Lung (tissue), 12 donors: ENCODE measurements around the gene ETFA. TPM values are rescaled to one million over a fixed set of nuclear protein-coding genes. Genes with fewer than 3 reads are reported as not detected.

Experiments used
- ATAC-seq: fragments of 200-7000 bp; cut with Tn5 transposase; one replicate; pipeline ENCODE4 v1.9.1; 2020; ENCODE audit warnings: moderate number of reproducible peaks; ENCODE audit not compliant: insufficient read depth, low FRiP score
- DNase-seq, 3 donors: peaks; one replicate each; pipeline ENCODE4 v3.0.0-alpha.2; 2013 to 2017
- H3K27ac ChIP-seq, 2 donors: one replicate each; pipeline ENCODE4 v1.5.1; 2013; ENCODE audit warnings: mild to moderate bottlenecking in 2 of 2, moderate library complexity in 2 of 2, control low read depth in 1 of 2, inconsistent platforms in 1 of 2, low read depth in 1 of 2, low read length in 1 of 2
- H3K27me3 ChIP-seq, 3 donors: one replicate each; pipeline ENCODE4 v1.5.1; 2013; ENCODE audit warnings: low read length in 2 of 3; ENCODE audit not compliant: control insufficient read depth in 3 of 3, insufficient read depth in 3 of 3
- H3K36me3 ChIP-seq, 4 donors: one replicate each; pipeline ENCODE4 v1.5.1; 2013; ENCODE audit warnings: low read length in 4 of 4, mild to moderate bottlenecking in 1 of 4, moderate library complexity in 1 of 4; ENCODE audit not compliant: control insufficient read depth in 4 of 4, insufficient read depth in 4 of 4
- H3K4me1 ChIP-seq, 5 donors: one replicate each; pipeline ENCODE4 v1.5.1; 2013; ENCODE audit warnings: low read length in 5 of 5, mild to moderate bottlenecking in 2 of 5, moderate library complexity in 1 of 5; ENCODE audit not compliant: control insufficient read depth in 5 of 5, insufficient read depth in 5 of 5
- H3K4me3 ChIP-seq: one replicate; pipeline ENCODE4 v1.5.1; 2013; ENCODE audit warnings: mild to moderate bottlenecking, control low read depth, moderate library complexity
- H3K9ac ChIP-seq, 2 donors: one replicate each; pipeline ENCODE4 v1.5.1; 2013; ENCODE audit warnings: low read length in 2 of 2, control low read depth in 1 of 2; ENCODE audit not compliant: insufficient read depth in 1 of 2
- H3K9me3 ChIP-seq, 4 donors: one replicate each; pipeline ENCODE4 v1.5.1; 2013; ENCODE audit warnings: low read length in 3 of 4, mild to moderate bottlenecking in 1 of 4, moderate library complexity in 1 of 4; ENCODE audit not compliant: control insufficient read depth in 4 of 4, insufficient read depth in 3 of 4
- WGBS, 2 donors: extraction: QIAGEN DNeasy Blood & Tissue Kit; methylation state at CpG; one replicate each; pipeline ENCODE4 v1.1.7; 2013; 5-methylcytosine and 5-hydroxymethylcytosine counted together
- polyA plus RNA-seq, 2 donors: library from polyadenylated mRNA; stranded (reverse); fragments of 200-250 nt; gene quantifications; one replicate each; pipeline ENCODE4 v1.2.1, GENCODE V29; 2013
- total RNA-seq, 2 donors: library from RNA; depleted of rRNA in 1 of 2; stranded (reverse); fragments of >200 nt in 1 of 2; gene quantifications; one replicate each; pipeline ENCODE4 v1.2.1, GENCODE V29; 2014 to 2021
- TF ChIP-seq, protein P1 (sequence below): IDR thresholded peaks from 2 replicates; pipeline ENCODE4 v1.5.1; 2012; ENCODE audit warnings: mild to moderate bottlenecking; ENCODE audit errors: control extremely low read depth, extremely low read depth
- donor health status: control.
- donor health status: control.
- donor health status: Bipolar disorder and iron deficiency.
- donor health status: healthy.
- donor health status: DM: yes; HTN: yes; CAD: no.

The ETFA gene
- total and polyA plus RNA-seq, 4 donors, result 54.5 to 96.4 (median 83.8) TPM

DNA sequence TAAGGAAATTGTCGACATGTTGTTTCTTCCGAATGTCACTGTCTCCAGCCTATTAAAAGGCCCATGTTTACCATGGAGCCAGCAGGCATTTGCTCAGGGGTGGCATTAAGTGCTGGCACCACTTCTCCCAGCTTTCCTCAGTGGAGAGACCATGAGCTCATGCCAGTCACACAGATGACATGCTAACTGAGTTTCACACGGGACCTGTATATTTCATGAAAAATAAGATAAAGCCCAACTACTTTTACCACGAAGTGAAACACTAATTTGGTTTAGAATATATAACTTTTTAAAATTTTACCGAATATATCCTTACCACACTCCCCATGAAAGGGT lies 93.4 kb downstream of the ETFA start:
- Histone ChIP-seq H3K9ac (no peak overlapping the region), H3K27me3 (no peaks in the 10 kb centered on the region), H3K9me3 (no peaks in the 10 kb centered on the region), H3K36me3 (peaks cover 3 to 24% (median 15%) of the 10 kb centered on the region in 4 donors), H3K4me3 (no peak overlapping the region), H3K4me1 (peaks cover 0 to 12% (median 2%) of the 10 kb centered on the region in 5 donors), H3K27ac (no peak overlapping the region)
- DNase-seq, result no peak
- no peak for ATAC-seq
- WGBS, 2 donors, result 86 to 87% methylated on average over 5 of the region's 5 CpGs
- TF ChIP-seq, protein P1, sequence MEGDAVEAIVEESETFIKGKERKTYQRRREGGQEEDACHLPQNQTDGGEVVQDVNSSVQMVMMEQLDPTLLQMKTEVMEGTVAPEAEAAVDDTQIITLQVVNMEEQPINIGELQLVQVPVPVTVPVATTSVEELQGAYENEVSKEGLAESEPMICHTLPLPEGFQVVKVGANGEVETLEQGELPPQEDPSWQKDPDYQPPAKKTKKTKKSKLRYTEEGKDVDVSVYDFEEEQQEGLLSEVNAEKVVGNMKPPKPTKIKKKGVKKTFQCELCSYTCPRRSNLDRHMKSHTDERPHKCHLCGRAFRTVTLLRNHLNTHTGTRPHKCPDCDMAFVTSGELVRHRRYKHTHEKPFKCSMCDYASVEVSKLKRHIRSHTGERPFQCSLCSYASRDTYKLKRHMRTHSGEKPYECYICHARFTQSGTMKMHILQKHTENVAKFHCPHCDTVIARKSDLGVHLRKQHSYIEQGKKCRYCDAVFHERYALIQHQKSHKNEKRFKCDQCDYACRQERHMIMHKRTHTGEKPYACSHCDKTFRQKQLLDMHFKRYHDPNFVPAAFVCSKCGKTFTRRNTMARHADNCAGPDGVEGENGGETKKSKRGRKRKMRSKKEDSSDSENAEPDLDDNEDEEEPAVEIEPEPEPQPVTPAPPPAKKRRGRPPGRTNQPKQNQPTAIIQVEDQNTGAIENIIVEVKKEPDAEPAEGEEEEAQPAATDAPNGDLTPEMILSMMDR, result no peak

DNA sequence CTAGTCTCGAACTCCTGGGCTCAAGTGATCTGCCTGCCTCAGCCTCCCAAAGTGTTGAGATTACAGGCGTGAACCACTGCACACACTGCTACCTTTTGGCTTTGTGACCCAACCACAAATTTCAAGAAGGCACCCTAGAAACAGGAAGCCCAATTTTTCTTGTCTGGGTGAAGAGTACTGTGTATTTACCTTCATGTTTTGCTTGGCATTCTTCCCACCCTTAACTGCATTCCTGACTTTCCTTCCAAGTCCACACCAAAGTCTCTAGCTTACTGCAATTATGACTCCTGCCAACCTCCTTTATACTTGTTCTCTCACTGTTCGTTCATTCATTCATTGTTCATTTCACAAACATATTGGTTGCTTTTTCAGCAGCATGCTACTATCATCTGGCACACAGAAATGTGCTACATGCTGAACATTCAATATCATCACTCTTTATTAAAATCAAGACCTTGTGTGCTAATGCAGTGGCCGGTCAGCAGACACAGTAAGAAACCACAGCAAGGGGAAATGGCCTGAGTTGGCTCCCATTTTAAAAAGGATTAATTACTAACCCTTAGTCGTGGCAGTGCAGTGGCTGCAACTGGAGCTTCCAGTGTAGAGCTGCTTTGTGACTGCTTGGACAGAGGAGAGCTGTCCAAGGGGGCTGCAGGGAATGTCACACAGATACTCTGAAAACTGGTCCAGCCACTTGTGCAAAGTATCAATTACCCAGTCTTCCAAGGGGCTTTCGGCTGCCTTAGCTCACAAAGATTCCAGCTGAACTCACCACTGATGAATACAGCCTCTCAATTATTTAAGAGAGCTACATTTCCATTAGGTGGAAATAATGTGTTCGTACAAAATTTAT lies 94.0 kb downstream of the ETFA start:
- WGBS, 2 donors, result 65 to 83% methylated on average over 7 of the region's 7 CpGs
- no peaks in the 10 kb centered on the region for H3K27me3 ChIP-seq
- ATAC-seq (no peak), DNase-seq (peak in 2 of 3 donors; percentile 48 to 78)
- H3K9ac ChIP-seq, result no peak overlapping the region
- H3K4me1 ChIP-seq, result peaks cover 0 to 12% (median 2%) of the 10 kb centered on the region in 5 donors
- H3K9me3 ChIP-seq, result no peaks in the 10 kb centered on the region
- H3K4me3 ChIP-seq, result no peak overlapping the region
- peaks cover 7 to 24% (median 16%) of the 10 kb centered on the region in 4 donors for H3K36me3 ChIP-seq
- no peak overlapping the region for H3K27ac ChIP-seq
- TF ChIP-seq, protein P1, result no peak

DNA sequence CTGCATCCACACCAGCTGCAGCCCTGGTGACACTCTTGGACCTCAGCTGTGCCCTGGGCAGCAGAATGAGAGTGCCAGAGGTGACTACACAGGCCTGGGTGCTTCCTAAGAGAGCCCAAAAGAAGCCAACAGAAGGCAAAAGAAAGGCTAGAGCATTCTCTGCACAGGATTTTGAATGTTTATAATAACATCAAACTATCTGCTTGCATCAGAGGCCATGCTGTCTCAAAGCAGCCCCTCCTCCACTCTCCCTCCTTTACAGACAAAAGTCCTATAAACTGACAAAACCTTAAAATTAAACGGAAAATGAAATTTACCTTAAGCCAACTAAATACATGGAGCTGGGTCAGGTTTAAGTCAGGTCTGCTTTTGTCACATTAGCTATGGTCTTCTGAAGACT lies 95.6 kb downstream of the ETFA start:
- 84 to 90% methylated on average over 1 of the region's 1 CpG for WGBS, 2 donors
- Histone ChIP-seq H3K36me3 (peaks cover 7 to 25% (median 21%) of the 10 kb centered on the region in 4 donors), H3K4me1 (peaks cover 0 to 12% (median 2%) of the 10 kb centered on the region in 5 donors), H3K9ac (no peak overlapping the region), H3K27ac (no peak overlapping the region), H3K27me3 (no peaks in the 10 kb centered on the region), H3K4me3 (no peak overlapping the region), H3K9me3 (no peaks in the 10 kb centered on the region)
- TF ChIP-seq, protein P1, result no peak
- DNase-seq (peak in 2 of 3 donors; percentile 36 to 53), ATAC-seq (no peak)
